HepG2 (cell line): ENCODE measurements around the gene ABCF1. TPM values are rescaled to one million over a fixed set of nuclear protein-coding genes. Genes with fewer than 3 reads are reported as not detected.
A peak's percentile ranks its signal among the peaks of the same experiment; 100 is the strongest.

Source experiments
- AHR ChIP-seq: IDR thresholded peaks from 2 replicates; pipeline ENCODE4 v1.6.1; 2018; ENCODE audit warnings: missing genetic modification reagents, missing compliant biosample characterization
- CAMTA2 ChIP-seq: sonication (generic); formaldehyde crosslinking; IDR thresholded peaks from 2 replicates; pipeline ENCODE4 v1.4.0; 2020; ENCODE audit warnings: mild to moderate bottlenecking, missing genetic modification reagents, borderline replicate concordance
- FOXP1 ChIP-seq, 2 experiments: fragments of 450-650 bp in 1 of 2; IDR thresholded peaks; 2 replicates each; pipeline ENCODE4 v1.6.1; 2017 to 2018; ENCODE audit warnings: antibody characterized with exemption in 1 of 2
- MYNN ChIP-seq: sonication (generic); formaldehyde crosslinking; IDR thresholded peaks from 2 replicates; pipeline ENCODE4 v1.4.0; 2020; ENCODE audit warnings: mild to moderate bottlenecking, low read depth, missing genetic modification reagents
- PRPF4 ChIP-seq: fragments of 200-400 bp; formaldehyde crosslinking; IDR thresholded peaks from 2 replicates; pipeline ENCODE4 v1.6.1; 2016; ENCODE audit warnings: low read length, low read depth; ENCODE audit not compliant: poor library complexity, severe bottlenecking
- SMARCE1 ChIP-seq: fragments of 450-650 bp; IDR thresholded peaks from 2 replicates; pipeline ENCODE4 v1.6.1; 2017; ENCODE audit warnings: borderline replicate concordance
- TP53 ChIP-seq: sonication (generic); formaldehyde crosslinking; conservative IDR thresholded peaks from 2 replicates; pipeline ENCODE4 v1.4.0; 2020; ENCODE audit warnings: missing genetic modification reagents
- ZNF737 ChIP-seq: sonication (generic); formaldehyde crosslinking; IDR thresholded peaks from 2 replicates; pipeline ENCODE4 v1.5.0; 2020; ENCODE audit warnings: missing genetic modification reagents, mild to moderate bottlenecking, borderline replicate concordance
- ZSCAN22 ChIP-seq: sonication (generic); formaldehyde crosslinking; IDR thresholded peaks from 2 replicates; pipeline ENCODE4 v1.4.0; 2020; ENCODE audit warnings: mild to moderate bottlenecking, missing genetic modification reagents
- polyA plus RNA-seq, 8 experiments: library from polyadenylated mRNA; depleted of rRNA in 3 of 8; stranded (reverse) in 7 of 8; unstranded in 1 of 8; fragments of >200 nt; fragmentation: Illumina TruSeq in 4 of 8; extraction: Trizol in 4 of 8; gene quantifications; 2 replicates each; pipeline versions ENCODE4 v1.2.1 to v1.2.3, GENCODE V29; 2011 to 2016; ENCODE audit warnings: low read depth in 4 of 8, missing spikeins in 1 of 8, mixed read lengths in 1 of 8; ENCODE audit not compliant: insufficient read depth in 1 of 8
- total RNA-seq, 5 experiments: library from RNA; depleted of rRNA; stranded (reverse); fragments of >200 nt; fragmentation: Illumina TruSeq; extraction: Trizol; gene quantifications; 2 replicates each; pipeline ENCODE4 v1.2.3, GENCODE V29; 2016; ENCODE audit warnings: low read depth in 1 of 5
- TF ChIP-seq, protein P1 (sequence below): sonication (generic); formaldehyde crosslinking; IDR thresholded peaks from 2 replicates; pipeline ENCODE4 v1.5.1; 2020; ENCODE audit warnings: mild to moderate bottlenecking, missing genetic modification reagents, borderline replicate concordance
- TF ChIP-seq, protein P2 (sequence below): sonication (generic); formaldehyde crosslinking; IDR thresholded peaks from 2 replicates; pipeline ENCODE4 v1.4.0; 2020; ENCODE audit warnings: low read depth, mild to moderate bottlenecking, missing genetic modification reagents
- TF ChIP-seq, protein P3 (sequence below): fragments of 450-650 bp; IDR thresholded peaks from 2 replicates; pipeline ENCODE4 v1.6.1; 2017
- TF ChIP-seq, protein P4 (sequence below): sonication (generic); formaldehyde crosslinking; IDR thresholded peaks from 2 replicates; pipeline ENCODE4 v1.8.0; 2023; ENCODE audit warnings: mild to moderate bottlenecking, missing genetic modification reagents
- TF ChIP-seq, protein P5 (sequence below): IDR thresholded peaks from 2 replicates; pipeline ENCODE4 v1.6.1; 2016; ENCODE audit warnings: missing compliant biosample characterization, missing genetic modification reagents, borderline replicate concordance
- TF ChIP-seq, protein P6 (sequence below): sonication (generic); formaldehyde crosslinking; IDR thresholded peaks from 2 replicates; pipeline ENCODE4 v1.5.0; 2020; ENCODE audit warnings: mild to moderate bottlenecking, missing genetic modification reagents
- TF ChIP-seq, protein P7 (sequence below): sonication (generic); formaldehyde crosslinking; IDR thresholded peaks from 2 replicates; pipeline ENCODE4 v1.4.0; 2020; ENCODE audit warnings: missing genetic modification reagents

The ABCF1 gene
- total and polyA plus RNA-seq, 2 of the 13 experiments (the other 11 are each of a cell fraction or from before 2014, with no cell fraction given), result 25.4 to 98.9 TPM

DNA sequence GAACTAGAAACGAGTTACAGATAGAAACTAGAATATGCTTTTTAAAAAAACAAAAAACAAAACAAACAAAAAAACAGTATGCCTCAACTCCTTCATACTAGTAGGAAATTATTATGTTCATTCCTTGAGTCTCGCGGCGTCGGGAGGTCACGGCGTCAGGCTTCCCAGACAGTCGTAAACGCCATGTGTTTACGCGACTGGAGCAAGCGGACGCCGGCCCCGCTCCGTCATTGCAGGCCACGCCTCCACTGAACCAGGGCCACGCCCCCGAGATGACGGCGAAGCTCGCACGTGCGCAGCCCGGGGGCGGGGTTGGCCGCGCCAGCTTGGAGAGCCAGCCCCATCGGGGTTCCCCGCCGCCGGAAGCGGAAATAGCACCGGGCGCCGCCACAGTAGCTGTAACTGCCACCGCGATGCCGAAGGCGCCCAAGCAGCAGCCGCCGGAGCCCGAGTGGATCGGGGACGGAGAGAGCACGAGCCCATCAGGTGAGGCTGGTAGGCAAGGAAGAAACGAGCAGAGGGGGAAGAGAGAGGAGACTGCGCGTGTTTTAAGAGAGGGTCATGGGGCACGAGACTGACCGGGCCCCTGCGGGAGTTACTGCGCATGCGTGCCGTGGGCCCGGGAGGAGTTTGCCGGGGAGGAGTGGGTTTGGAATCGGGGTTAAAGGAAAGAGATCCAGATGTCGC is at the start of gene ABCF1 (continued):
- TF ChIP-seq, protein P1, sequence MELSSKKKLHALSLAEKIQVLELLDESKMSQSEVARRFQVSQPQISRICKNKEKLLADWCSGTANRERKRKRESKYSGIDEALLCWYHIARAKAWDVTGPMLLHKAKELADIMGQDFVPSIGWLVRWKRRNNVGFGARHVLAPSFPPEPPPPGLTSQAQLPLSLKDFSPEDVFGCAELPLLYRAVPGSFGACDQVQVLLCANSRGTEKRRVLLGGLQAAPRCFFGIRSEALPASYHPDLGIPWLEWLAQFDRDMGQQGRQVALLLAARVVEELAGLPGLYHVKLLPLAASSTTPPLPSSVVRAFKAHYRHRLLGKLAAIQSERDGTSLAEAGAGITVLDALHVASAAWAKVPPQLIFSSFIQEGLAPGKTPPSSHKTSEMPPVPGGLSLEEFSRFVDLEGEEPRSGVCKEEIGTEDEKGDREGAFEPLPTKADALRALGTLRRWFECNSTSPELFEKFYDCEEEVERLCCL (CRISPR knock-in tag), result peak; percentile 94
- TF ChIP-seq, protein P2, sequence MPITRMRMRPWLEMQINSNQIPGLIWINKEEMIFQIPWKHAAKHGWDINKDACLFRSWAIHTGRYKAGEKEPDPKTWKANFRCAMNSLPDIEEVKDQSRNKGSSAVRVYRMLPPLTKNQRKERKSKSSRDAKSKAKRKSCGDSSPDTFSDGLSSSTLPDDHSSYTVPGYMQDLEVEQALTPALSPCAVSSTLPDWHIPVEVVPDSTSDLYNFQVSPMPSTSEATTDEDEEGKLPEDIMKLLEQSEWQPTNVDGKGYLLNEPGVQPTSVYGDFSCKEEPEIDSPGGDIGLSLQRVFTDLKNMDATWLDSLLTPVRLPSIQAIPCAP (CRISPR knock-in tag), result peak; percentile 85; the same call in 1 of the 2 replicates
- TF ChIP-seq ZSCAN22 (CRISPR knock-in tag) (no peak), ZNF737 (CRISPR knock-in tag) (0 out of 2 replicates have a peak, but pooled peaks have one; percentile 78), FOXP1 (IDR thresholded peaks at IDR 0.05) (peak; percentile 89), FOXP1 (CRISPR knock-in tag; IDR thresholded peaks at IDR 0.05) (peak; percentile 93), MYNN (CRISPR knock-in tag) (0 out of 2 replicates have a peak, but pooled peaks have one; percentile 54), SMARCE1 (no peak), CAMTA2 (peak; percentile 86), AHR (CRISPR knock-in tag) (peak; percentile 98), TP53 (CRISPR knock-in tag) (peak; percentile 89; the same call in 1 of the 2 replicates), PRPF4 (no peak)
- TF ChIP-seq, protein P3, sequence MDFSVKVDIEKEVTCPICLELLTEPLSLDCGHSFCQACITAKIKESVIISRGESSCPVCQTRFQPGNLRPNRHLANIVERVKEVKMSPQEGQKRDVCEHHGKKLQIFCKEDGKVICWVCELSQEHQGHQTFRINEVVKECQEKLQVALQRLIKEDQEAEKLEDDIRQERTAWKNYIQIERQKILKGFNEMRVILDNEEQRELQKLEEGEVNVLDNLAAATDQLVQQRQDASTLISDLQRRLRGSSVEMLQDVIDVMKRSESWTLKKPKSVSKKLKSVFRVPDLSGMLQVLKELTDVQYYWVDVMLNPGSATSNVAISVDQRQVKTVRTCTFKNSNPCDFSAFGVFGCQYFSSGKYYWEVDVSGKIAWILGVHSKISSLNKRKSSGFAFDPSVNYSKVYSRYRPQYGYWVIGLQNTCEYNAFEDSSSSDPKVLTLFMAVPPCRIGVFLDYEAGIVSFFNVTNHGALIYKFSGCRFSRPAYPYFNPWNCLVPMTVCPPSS, result no peak
- TF ChIP-seq, protein P4, sequence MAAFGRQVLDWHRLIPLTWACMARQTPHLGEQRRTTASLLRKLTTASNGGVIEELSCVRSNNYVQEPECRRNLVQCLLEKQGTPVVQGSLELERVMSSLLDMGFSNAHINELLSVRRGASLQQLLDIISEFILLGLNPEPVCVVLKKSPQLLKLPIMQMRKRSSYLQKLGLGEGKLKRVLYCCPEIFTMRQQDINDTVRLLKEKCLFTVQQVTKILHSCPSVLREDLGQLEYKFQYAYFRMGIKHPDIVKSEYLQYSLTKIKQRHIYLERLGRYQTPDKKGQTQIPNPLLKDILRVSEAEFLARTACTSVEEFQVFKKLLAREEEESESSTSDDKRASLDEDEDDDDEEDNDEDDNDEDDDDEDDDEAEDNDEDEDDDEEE, result peak; percentile 19; the same call in 1 of the 2 replicates
- TF ChIP-seq, protein P5, sequence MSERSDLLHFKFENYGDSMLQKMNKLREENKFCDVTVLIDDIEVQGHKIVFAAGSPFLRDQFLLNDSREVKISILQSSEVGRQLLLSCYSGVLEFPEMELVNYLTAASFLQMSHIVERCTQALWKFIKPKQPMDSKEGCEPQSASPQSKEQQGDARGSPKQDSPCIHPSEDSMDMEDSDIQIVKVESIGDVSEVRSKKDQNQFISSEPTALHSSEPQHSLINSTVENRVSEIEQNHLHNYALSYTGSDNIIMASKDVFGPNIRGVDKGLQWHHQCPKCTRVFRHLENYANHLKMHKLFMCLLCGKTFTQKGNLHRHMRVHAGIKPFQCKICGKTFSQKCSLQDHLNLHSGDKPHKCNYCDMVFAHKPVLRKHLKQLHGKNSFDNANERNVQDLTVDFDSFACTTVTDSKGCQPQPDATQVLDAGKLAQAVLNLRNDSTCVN (CRISPR knock-in tag), result peak; percentile 70
- TF ChIP-seq, protein P6, sequence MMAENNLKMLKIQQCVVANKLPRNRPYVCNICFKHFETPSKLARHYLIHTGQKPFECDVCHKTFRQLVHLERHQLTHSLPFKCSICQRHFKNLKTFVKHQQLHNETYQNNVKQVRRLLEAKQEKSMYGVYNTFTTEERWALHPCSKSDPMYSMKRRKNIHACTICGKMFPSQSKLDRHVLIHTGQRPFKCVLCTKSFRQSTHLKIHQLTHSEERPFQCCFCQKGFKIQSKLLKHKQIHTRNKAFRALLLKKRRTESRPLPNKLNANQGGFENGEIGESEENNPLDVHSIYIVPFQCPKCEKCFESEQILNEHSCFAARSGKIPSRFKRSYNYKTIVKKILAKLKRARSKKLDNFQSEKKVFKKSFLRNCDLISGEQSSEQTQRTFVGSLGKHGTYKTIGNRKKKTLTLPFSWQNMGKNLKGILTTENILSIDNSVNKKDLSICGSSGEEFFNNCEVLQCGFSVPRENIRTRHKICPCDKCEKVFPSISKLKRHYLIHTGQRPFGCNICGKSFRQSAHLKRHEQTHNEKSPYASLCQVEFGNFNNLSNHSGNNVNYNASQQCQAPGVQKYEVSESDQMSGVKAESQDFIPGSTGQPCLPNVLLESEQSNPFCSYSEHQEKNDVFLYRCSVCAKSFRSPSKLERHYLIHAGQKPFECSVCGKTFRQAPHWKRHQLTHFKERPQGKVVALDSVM (CRISPR knock-in tag), result 0 out of 2 replicates have a peak, but pooled peaks have one; percentile 60
- TF ChIP-seq, protein P7, sequence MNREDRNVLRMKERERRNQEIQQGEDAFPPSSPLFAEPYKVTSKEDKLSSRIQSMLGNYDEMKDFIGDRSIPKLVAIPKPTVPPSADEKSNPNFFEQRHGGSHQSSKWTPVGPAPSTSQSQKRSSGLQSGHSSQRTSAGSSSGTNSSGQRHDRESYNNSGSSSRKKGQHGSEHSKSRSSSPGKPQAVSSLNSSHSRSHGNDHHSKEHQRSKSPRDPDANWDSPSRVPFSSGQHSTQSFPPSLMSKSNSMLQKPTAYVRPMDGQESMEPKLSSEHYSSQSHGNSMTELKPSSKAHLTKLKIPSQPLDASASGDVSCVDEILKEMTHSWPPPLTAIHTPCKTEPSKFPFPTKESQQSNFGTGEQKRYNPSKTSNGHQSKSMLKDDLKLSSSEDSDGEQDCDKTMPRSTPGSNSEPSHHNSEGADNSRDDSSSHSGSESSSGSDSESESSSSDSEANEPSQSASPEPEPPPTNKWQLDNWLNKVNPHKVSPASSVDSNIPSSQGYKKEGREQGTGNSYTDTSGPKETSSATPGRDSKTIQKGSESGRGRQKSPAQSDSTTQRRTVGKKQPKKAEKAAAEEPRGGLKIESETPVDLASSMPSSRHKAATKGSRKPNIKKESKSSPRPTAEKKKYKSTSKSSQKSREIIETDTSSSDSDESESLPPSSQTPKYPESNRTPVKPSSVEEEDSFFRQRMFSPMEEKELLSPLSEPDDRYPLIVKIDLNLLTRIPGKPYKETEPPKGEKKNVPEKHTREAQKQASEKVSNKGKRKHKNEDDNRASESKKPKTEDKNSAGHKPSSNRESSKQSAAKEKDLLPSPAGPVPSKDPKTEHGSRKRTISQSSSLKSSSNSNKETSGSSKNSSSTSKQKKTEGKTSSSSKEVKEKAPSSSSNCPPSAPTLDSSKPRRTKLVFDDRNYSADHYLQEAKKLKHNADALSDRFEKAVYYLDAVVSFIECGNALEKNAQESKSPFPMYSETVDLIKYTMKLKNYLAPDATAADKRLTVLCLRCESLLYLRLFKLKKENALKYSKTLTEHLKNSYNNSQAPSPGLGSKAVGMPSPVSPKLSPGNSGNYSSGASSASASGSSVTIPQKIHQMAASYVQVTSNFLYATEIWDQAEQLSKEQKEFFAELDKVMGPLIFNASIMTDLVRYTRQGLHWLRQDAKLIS (CRISPR knock-in tag), result peak; percentile 92; the same call in 1 of the 2 replicates
